Hindlimb muscle (tissue), 1 donor: ENCODE measurements around the gene CDKN1C. TPM values are rescaled to one million over a fixed set of nuclear protein-coding genes. Genes with fewer than 3 reads are reported as not detected.
"Not testable (repeated sequence)": the region's sequence is repeated elsewhere in the genome, so short reads cannot be mapped to it uniquely, and the experiment has no call there.

Experiments
- DNase-seq: peaks from one replicate; pipeline ENCODE4 v3.0.0-alpha.2; 2013
- polyA plus RNA-seq: library from polyadenylated mRNA; unstranded; fragments of 120-200 nt; gene quantifications from one replicate; pipeline ENCODE4 v1.2.1, GENCODE V29; 2013; ENCODE audit not compliant: insufficient read length

CDKN1C gene
- polyA plus RNA-seq, 1 donor = 250 TPM

DNA sequence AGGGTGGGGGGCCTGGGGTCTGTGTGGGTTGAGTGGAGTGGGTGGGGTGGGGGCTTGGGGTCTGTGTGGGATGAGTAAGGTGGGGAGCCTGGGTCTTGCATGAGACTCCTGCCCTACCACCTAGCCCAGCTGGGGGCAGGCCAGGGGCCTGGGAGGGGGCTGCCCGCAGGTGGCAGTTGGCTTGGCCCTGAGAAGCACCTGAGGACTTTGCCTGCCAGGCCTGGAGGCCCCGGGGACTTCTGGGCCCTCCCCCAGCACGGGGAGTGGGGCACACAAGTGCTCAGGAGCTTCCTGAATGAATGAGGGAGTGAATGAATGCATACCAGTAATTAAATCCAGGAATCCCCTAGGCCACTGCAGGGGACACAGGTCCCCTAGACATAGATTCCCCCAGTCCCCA lies 37.1 kb upstream of the CDKN1C start:
- no peak for DNase-seq

DNA sequence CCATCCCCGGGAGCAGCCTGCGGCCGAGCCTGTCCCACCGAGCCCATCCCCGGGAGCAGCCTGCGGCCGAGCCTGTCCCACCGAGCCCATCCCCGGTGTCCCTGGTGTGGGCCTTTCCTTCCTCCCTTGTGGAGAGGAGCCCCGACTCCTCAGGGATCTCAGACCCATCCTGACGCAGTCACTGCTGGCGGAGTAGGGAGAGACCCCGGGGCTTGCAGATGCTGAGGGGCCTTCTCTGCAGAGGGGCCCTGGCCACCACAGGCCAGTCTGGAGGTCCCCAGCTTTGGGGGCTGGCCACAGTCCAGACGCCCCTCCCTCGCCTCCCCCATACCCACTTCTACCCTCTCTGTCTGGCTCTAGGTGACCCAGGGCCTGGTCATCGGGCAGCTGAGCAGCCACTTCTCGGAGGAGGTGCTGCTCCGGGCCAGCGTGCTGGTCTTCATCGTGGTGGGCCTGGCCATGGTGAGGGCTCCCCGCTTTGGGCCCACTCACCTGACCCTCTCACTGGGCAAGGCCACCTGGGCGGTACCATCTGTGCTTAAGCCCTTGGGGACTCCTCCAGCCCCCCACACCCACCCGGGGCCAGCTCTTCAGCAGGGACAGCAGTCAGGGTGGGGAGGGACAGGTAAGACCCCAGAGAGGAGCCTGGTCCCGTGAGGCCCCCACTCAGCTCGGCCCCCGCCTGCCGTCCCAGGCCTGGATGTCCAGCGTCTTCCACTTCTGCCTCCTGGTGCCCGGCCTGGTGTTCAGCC lies 36.3 kb upstream of the CDKN1C start:
- DNase-seq = no peak

DNA sequence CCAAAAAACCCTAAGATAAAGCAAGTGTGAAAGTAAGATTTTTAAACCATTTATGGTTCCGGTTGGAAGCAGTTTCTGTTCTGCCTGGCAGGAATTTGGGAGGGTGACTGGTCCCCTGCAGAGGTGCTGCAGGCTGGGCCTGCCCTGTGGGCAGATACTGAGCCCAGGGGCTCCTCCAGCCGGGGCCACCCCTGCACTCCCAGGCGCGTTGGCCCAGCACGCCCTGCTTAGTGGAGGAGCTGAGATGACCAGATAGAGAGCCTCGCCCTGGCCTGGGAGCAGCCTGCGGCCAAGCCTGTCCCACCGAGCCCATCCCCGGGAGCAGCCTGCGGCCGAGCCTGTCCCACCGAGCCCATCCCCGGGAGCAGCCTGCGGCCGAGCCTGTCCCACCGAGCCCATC lies 35.7 kb upstream of the CDKN1C start:
- DNase-seq = no peak

DNA sequence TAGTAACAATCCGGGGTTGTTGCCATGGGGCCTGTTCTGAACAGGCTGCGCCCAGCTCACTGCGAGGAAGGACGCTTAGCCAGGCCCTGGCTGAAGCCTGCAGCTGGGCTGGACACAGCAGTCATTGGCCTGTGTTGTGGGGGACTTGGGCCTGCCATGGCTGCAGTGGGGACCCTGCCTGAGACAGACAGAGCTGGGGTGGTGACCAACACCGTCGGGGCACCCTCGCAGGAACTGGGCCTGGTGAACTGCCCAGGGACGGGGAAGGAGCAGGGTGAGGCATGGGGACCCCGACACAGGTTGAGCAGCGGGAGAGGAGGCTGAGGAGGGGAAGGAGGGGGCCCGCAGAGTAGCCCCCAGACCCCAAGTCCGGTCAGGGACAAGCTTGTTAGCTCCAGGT lies 34.8 kb upstream of the CDKN1C start:
- no peak for DNase-seq

DNA sequence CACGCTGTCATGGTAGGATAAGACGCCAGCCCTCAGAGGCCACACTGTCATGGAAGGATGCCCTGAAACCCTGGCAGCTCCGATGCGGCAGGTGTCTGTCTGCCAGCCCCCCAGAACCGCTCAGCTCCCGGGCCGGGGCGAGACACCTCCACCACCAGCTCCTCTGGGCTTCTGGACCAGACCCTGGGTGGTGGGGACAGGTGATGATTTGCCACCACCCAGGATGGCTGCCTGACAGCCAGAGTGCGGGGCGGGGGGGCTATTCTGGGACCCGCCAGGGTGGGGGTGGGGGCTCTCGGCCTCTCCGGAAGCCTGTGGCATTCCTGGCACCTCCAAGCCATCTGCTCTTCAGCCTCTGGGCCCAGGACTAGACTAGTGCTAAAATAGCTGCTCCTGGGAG lies 34.3 kb upstream of the CDKN1C start:
- DNase-seq = no peak

DNA sequence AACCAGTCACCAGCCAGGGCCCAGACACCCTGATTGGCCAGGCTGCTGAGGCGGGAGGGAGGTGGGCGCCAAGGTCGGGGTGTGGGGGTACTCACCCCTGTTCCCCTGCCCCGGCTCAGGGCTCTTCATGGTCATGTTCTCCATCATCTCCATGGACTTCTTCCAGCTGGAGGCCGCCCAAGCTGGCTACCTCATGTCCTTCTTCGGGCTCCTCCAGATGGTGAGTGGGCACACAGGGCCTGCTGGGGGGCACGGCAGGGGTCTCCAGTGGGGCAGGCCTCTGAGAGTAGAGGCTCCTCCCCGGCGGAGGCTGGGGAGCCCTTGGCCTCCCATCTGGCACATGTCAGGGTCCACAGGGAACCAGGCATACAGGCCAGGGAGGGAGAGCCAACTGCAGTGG lies 33.6 kb upstream of the CDKN1C start:
- DNase-seq = no peak

DNA sequence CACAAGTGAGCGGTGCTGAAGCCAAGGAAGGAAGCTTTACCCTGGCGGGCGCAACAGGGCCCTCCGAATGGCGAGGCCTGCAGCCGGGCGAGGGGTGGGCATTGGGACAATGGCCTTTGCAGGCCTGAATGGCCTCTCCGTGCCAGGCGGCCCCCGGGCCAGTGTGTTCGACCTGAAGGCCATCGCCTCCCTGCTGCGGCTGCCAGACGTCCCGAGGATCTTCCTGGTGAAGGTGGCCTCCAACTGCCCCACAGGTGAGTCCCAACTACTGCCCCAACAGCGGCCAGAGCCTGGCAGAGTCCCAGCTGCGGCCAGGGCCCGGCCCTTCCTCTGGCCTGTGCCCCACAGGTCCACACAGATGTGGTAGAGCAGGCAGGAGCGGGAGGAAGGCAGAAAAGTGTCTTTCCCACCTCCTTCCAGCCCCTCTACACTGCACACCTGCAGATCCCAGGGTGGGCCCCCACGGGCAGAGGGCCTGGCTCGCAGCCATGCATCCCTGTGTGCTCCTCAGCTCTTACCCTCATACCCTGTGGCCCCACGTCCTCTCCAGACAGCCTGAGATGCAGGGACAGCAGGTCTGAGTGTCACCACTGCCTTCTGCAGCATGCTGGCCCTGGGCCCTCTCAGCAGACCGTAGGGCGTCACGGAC lies 32.4 kb upstream of the CDKN1C start:
- DNase-seq = no peak

DNA sequence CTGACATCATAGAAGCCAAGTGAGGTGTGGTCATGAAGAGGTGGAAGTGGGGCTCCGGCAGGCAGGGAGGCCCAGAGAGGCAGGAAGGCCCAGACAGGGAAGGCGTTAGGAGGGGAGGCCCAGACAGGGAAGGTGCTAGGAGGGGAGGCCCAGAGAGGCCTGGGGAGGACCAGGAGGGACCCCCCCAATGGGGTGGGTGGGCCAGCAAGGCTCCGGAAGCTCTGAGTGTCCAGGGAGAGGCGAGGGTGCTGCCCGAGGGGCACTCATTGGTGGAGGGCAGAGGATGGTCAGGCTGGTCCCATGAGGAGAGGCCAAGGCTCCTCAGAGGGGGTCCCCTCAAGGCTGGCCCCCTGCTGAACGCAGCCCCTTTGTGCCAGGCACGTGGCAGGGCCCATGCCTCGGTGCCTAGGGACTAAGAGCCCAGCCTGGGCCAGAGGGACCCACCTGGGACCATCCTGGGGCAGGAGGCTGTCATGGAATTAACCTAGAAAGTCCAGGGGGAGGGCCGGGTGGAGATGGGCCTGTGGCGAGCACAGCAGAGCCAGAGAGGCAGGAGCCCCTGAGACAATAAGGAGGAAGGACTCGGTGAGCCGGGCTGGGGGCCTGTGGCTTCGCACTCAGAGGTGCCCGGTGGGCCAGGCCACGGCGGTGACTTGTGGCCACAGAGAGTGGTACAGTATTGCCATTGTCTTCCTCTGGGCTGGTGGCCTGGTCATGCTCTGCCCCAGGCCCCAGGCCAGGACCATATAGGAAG lies 31.5 kb upstream of the CDKN1C start:
- no peak for DNase-seq

DNA sequence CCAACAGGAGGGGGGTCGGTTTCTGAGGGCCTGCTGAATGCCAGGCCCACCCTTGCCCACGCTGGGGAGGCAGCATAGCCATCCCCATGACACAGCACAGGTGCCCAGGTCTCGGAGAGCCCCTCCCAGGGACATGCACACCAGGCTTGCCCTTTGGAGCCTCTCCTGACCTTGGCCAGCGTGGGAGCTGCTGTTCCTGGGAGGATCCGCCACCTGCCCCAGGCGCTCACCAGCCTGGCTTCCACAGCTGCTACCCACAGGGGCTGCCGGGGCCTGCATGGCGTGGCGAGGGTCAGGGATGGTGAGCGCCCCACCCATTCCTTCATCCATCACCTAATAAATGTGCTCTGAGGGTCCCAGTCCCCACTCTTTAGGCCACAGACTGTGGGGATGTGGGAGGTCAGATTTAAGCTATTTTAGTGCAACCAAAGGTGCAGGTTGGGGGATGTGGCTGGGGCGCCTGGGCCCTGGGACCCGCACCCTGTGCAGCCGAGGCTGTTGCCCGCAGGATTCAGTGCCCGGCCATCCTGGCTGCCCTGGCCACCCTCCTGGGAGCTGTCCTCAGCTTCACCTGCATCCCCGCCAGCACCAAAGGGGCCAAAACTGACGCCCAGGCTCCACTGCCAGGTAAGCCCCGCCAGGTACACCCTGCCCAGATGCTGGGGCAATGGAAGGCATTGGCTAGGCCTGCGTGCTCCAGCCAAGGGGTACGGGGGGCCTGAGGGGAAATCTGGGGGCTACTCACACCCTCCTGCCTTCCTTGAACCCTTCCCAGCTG lies 30.7 kb upstream of the CDKN1C start:
- DNase-seq = no peak

DNA sequence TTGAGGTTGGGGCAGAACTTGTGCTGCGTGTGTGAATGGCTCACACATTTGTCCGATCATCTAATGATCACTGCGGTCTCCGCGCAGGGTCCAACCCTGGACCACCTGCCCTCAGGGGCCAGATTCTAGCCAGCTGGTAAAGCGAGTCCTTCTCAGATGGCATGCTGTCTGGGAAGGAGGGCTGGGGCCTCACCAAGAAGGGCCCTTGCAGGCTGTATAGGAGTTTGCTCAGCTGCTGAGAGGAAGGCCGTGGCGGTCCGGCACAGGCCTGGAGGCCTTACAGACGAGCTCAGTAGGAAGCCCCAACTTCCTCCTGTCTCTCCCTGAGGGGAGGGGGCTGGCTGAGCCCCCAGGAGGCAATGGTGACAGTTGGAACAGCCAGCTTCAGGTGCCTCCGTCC lies 29.9 kb upstream of the CDKN1C start:
- DNase-seq = no peak

DNA sequence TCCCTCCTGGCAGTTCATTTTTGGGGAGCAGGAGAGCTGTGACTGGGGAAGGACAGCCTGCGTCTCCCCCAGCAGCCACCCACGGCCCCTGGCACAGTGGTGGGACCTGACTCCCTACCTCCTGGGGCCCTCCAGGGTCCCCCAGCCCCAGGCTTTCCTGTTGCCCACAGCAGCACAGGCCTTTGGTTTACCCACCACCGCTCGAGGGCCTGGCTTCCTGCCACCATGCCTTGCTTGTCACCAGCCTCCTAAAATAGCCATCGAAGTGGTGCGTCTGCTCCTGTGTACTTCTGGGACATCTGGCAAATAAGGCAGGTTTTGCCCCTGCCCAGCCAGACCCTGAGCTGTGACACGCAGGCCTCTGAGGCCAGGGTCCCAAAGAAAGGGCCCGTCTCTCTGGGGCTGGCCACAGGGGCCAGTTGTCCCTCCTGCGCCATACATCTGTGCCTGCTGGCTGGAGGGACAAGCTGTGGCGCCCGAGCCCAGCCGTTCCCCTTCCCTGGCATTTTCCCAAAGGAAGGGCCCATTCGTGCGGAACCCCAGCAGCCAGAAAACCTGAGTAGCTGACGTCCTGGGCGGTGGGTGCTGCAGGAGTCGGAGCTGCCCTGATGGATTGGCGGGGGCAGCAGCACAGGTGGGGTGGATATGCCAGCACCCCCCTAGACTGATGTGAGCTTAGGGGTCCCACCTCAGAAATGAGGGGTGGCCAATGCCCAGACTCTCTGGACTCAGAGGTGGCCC lies 29.1 kb upstream of the CDKN1C start:
- no peak for DNase-seq

DNA sequence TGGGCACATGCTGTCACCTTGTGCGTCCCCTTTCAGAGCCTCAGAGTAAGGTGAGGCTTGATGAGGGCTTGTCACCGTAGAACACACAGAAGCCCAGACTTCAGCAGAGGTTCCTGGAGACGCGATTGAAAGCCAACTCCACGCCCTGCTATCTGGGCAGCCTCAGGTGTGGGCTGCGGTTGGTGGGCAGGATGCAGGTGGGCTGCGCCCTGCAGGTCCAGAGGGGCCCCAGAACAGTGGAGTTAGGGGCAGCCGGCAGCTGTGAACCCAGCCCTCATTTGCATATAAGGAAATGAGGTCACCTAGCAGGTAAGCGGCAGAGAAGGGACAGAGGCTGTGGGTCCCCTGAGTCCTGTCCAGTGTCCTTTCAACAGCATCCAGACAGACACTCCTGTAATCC lies 28.2 kb upstream of the CDKN1C start:
- no peak for DNase-seq

DNA sequence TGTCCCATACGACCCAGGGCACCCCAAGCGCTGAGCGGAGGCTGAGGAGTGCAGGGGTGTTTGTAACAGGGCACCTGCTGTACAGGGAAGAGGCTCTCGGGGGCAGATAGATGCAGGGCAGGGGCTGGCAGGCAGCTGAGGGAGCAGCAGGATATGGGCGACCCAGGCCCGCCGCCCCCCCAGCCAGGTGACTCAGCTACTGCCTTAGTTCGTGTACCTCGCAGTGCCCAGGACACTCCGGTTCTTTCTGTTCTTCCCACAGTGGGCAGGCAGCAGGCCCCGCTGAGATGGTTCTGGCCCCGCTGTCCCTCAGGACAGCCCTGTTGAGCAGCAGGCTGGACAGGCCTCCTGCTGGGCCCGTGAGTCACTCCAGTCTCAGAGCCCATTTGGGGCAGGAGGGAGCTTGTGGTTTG lies 27.4 kb upstream of the CDKN1C start:
- DNase-seq = no peak

DNA sequence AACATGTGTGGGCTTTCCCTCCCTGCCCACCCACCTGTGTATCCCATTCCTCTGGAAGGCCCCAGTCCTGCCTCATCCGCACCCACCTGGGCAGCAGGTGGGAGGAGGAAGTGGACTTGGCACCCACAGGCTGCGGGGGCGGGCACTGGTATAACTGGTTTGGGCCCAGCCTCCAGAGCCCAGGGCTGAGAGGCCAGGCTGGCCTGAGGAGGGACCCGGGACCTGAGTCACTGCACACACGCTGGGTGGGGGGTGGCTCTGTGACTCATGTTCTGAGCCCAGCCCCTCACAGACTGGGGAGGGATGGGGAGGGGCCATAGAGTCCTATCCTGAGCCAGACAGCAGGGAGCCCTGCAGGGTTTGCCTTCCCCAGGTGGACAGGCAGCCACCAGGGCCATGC lies 26.9 kb upstream of the CDKN1C start:
- no peak for DNase-seq

DNA sequence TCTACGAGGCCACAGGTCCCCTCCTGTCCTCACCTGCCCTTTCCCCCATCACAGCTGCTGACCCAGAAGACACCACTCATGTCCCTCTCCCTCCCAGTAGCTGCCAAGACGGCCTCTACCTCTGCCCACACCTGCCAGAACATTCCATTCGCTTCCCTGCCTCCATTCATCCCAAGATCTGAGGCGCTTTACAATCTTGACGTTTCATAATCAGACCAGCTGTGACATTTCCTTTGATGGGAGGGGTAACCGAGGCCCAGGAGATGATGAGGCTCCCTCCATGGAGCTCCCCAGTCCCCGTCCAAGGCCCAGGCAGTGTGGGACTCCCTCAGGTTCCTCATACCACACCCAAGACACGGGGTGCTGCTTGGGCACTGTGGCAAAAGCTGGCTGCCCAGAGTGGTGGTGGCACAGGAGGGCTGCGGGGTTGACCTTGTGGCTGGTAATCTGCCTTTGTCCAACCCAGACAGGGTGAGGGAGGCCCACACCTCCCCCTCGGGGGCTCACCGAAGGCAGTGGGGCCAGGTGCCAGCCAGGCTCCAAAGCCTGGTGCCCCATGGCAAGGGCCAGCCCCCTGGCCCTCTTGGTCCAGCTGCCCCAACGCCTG lies 26.3 kb upstream of the CDKN1C start:
- no peak for DNase-seq

DNA sequence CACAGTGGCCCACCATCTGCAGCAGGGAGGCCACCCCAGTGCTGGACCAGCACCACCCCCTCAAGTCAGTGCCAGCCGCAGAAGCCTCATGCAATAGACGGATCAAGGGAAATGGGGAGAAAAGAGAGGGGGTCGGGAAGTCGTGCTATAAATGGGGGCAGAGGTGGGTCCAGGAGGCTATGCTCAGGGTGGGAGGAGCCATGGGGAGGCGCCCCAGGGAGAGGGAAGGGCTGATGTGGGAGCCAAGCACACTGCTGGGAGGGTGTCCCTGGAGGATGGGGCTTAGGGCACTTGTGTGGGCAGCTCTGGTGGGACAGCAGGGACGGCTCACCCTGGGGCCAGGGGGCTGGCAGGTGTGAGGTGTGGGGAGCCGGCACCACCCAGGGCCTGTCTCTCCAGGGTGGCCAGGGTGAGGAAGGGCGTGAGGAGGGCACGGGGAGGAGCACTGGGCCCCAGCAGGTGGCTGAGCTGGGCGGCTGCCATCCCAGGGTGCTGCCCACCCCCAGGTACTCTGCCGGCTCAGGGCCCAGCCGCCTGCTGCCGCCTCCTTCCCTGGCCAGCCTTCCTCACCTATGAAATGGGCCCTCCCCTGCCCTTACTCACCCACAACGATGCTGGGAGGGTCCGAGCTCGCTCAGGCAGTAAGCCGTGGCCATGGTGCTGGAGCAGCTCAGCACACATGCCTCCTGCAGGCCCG lies 25.7 kb upstream of the CDKN1C start:
- DNase-seq = no peak

DNA sequence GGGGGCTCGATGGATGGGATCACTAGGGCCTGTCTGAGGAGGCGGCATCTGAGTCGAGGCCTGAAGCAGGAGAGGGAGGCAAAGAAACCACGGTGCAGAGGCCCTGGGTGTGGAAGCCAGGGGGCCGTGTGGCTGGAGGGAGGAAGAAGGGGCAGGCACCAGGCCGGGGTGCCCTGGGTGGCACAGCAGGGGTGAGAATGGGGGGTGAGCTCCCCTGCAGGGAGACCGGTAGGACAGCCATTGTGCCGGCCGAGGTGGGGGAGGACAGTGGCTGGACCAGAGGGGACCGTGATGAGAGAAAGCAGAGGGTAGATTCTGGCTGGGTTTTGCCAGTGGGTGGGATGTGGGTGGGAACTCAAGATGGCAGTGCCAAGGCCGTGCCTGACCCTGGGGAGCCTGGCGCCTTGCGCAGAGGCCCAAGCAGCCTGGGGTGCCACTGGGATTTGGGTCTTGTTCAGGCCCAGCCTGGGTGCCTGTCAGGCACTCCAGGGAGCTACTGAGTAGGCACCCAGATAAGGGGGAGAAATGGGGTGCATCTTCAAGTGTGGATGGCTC lies 24.9 kb upstream of the CDKN1C start:
- DNase-seq = no peak

DNA sequence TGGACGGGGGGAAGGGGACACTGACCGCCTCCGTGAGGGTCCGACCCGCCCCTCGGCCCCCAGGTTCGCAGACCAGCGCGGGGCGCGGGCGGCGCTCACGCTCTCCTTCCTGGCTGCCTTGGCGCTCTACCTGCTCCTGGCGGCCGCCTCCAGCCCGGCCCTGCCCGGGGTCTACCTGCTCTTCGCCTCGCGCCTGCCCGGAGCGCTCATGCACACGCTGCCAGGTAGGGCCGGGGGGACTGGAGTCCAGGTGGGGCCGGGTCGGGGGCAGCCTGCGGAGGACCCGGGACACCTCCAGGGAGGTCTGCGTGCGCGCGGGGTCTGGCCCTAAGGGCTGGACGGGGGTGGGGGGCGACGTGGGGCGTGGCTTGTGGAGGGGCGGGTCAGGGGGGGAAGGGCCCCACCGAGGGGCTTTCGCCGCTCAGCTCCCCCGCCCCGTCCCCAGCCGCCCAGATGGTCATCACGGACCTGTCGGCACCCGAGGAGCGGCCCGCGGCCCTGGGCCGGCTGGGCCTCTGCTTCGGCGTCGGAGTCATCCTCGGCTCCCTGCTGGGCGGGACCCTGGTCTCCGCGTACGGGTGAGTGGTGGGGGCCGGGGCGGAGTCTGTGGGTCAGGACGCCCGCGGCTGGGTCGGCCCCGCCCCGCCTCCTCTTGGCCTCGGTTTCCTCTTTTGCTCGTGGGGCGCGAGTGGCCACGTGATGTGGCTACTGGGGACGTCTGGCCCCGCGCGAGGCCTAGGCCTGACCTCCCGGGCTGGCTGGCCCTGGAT lies 23.7 kb upstream of the CDKN1C start:
- no peak for DNase-seq

DNA sequence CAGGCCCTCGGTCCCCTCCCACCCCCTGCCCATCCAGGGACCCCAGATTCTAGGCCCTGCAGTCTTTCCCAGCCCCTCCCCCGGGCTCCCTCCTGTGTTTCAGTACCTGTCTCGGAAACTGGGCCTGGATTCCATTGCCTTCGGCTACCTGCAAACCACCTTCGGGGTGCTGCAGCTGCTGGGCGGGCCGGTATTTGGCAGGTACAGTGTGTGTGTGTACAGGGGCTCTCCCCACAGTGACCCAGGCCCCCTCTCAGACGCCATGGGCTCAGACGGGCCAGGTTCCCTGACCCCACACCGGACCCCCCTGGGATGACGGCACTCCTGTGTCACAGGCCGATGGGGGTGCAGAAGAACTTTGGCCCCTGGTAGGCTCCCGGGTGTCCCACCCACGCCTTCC lies 22.6 kb upstream of the CDKN1C start:
- no peak for DNase-seq

DNA sequence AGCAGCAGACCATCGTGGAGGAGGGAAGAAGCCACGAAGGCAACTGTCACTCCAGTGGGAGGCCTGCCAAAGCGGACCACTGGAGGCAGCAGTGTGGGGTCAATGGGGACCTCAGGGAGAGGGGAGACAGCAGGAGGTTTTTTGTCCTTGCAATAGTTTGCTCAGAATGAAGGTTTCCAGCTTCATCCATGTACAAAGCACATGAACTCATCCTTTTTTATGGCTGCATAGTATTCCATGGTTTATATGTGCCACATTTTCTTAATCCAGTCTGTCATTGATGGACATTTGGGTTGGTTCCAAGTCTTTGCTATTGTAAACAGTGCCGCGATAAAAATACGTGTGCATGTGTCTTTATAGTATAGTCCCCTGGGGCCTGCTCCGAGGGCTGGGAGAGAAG lies 19.7 kb upstream of the CDKN1C start:
- DNase-seq = not testable (repeated sequence)
